Right renal pelvis (tissue), 4 donors: ENCODE measurements around the gene MCTP1. TPM values are rescaled to one million over a fixed set of nuclear protein-coding genes. Genes with fewer than 3 reads are reported as not detected.
"Not testable (repeated sequence)": the region's sequence is repeated elsewhere in the genome, so short reads cannot be mapped to it uniquely, and the experiment has no call there.

Experiments used
- DNase-seq, 4 donors: peaks; one replicate each; pipeline ENCODE4 v3.0.0-alpha.2; 2013; ENCODE audit warnings: low read depth in 4 of 4, low spot score in 3 of 4, missing footprints in 1 of 4
- polyA plus RNA-seq, 4 donors: library from polyadenylated mRNA; unstranded; fragments of 120-200 nt; gene quantifications; one replicate each; pipeline ENCODE4 v1.2.1, GENCODE V29; 2013; ENCODE audit not compliant: insufficient read length in 4 of 4

The MCTP1 gene
- polyA plus RNA-seq, 4 donors, result 4.5 to 7.3 (median 6.1) TPM

- DNase-seq, result no peak
Observed at GRCh38 chr5:95256446-95256845, 28.4 kb downstream of the MCTP1 start.

DNA sequence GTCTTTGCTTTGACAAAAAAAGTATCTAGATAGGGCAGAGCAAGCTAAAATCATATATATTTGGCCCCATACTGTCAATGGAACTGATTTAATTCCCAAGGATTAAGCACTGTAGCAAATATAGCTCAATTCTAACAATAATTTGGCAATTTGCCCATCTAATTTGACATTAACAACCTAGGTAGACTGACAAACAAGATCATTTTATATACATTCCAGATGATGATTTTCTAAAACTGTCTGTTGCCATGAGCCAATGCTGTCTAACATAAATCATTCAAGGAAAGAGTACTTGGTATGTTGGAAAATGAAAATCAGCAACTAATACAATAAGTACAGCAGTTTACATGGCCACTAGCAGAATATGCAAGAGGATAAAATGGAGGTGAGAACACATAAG lies 32.1 kb downstream of the MCTP1 start:
- DNase-seq, result no peak

- no peak for DNase-seq
Observed at GRCh38 chr5:95251185-95251584, 33.7 kb downstream of the MCTP1 start.

DNA sequence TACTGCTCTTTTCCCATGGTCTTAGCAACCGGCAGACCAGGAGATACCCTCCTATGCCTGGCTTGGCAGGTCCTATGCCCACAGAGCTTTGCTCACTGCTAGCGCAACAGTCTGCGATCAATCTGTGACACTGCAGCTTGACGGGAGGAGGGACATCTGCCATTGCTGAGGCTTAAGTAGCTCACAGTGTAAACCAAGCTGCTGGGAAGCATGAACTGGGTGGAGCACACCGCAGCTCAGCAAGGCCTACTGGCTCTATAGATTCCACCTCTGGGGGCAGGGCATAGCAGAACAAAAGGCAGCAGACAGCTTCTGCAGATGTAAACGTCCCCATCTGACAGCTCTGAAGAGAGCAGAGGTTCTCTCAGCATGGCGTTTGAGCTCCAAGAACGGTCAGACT lies 40.4 kb downstream of the MCTP1 start:
- DNase-seq, result no peak

DNA sequence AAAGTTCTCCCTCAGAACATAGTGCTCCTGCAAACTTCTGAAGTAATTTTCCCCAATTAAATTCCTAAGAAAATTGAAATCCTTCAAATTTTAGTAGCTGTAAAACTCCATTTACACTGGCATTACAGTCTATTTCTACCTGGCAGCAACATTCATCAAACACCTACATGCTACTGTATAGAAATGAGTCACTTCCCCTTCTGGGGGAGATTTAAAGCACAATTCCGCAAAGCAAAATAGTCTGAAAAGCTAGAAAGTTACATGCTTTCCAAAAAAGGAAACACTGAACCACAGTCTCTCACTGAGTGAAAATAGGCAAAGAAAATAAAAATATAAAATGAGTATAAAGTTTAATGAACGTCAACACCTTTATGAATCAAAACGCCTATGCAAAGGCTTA lies 43.3 kb downstream of the MCTP1 start:
- no peak for DNase-seq

DNA sequence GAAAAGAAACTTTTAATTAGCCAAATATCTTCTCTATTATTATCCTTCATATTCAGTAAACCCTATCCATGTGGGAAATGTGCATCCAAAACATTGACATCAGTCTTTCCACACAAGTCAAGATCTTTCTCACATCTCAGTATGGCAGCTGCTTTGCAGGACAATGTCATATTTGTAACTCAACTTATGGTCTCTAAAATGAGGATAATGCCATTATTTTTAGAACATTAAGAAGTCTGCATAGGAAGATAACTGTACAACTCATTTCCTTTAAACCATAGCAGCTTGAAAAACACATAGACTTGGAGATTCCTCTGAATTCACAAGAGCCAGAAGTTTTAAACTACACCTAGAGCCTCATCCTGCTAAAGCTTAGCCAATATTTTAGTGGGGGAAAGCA lies 43.7 kb downstream of the MCTP1 start:
- no peak for DNase-seq

- DNase-seq, result peak in 1 of 4 donors; percentile 10
Observed at GRCh38 chr5:95238560-95239325, 46.2 kb downstream of the MCTP1 start.

DNA sequence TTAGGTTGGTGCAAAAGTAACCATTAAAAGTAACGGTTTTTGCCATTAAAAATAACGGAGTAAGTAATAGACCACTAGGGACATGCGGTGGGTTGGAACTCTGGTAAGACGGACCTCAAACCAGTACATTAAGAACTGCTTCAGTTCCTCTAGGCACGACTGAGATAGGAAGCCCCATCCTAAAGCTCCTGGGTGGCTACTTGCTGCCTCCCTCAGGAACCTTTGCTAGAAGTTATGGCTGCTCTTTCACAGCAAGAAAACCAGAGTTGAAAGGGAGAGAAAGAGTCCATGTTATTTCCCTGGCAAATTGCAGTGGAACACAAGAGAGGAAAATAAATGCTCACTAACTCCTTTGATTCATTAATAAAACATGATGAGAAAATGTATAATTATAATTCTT lies 47.6 kb downstream of the MCTP1 start:
- no peak for DNase-seq

GRCh38 chr5:95235439-95235982 lies 49.4 kb downstream of the MCTP1 start:
- DNase-seq, result no peak

- DNase-seq, result no peak
Observed at GRCh38 chr5:95229646-95230045, 55.2 kb downstream of the MCTP1 start.

- DNase-seq, result no peak
Observed at GRCh38 chr5:95224701-95225459, 60.0 kb downstream of the MCTP1 start.

DNA sequence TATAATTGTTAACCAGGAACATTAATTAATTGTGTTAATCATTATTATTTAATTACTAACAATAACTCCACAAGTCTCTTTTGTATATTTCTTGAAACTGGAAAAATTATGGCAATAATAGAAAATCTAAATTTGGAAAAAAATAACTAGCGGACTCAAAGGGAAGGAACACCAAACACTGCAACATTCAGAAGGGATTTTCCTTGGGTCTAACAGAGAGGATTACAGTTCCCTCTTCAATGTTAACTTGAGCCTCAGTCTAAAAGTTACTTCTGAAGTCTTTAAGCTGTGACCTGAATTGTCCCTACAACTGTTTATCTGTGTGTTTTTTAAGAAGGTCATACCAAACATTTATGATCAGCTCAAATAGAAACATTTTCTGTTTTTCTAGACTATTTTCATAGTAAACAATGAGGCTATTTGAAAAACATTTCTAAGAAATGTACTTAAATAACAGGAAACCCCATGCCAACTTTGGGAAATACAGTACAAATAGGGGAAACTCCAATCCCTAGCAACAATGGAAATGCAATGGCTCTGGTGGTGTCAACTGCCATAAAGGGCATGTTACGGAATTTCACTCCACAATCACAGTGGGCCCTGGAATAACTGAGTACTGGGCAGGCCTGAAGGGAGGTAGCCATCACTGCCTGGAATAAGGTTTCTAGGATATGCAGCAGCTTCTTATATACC lies 61.2 kb downstream of the MCTP1 start:
- no peak for DNase-seq

- DNase-seq, result no peak
Observed at GRCh38 chr5:95222836-95223235, 62.1 kb downstream of the MCTP1 start.

GRCh38 chr5:95221234-95221633 lies 63.7 kb downstream of the MCTP1 start:
- no peak for DNase-seq

- DNase-seq, result no peak
Observed at GRCh38 chr5:95220381-95220780, 64.5 kb downstream of the MCTP1 start.

- DNase-seq, result no peak
Observed at GRCh38 chr5:95219411-95219810, 65.5 kb downstream of the MCTP1 start.

GRCh38 chr5:95217881-95218280 lies 67.0 kb downstream of the MCTP1 start:
- DNase-seq, result no peak

DNA sequence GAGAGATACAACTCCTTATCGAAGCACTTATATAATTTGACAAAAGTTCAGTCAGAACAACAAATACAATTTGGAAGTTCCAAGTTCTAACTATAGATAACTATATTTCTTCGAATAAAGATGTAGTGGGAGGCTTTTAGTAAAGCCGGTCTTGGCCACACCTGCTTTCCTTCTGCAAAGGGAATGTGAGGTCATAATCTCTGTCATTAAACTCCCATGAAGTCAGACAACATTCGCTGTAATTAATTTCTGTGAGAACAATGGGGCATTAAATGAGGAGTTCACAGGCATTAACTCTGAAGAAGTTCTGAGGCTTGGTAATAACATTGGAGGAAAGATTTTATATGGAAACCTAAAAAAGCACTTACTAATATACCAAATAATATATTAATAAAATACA lies 67.5 kb downstream of the MCTP1 start:
- DNase-seq, result no peak

- DNase-seq, result no peak
Observed at GRCh38 chr5:95216136-95216955, 68.5 kb downstream of the MCTP1 start.

DNA sequence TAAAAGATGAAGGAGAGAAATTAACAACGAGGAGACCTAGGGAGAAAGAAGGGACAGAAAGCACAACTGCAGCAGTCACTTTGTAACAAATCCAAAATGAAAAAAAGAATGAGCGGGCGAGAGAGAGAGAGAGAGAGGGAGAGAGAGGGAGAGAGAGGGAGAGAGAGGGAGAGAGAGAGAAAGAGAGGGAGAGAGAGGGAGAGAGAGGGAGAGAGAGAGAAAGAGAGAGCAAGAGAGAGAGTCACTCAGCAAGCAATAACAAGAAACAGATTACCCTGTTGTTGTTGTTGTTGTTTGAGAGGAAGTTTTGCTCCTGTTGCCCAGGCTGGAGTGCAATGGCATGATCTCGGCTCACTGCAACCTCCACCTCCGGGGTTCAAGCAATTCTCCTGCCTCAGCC lies 77.1 kb downstream of the MCTP1 start:
- DNase-seq, result not testable (repeated sequence)
